Neural cell (in vitro differentiated cells): ENCODE data around the gene TOGARAM2. TPM values are rescaled to one million over a fixed set of nuclear protein-coding genes. Genes with fewer than 3 reads are reported as not detected.

ENCODE experiments used
- H2AFZ ChIP-seq: fragments of 200-600, 300-800 bp; sonication (generic), shearing (Covaris generic); 2 replicates; pipeline ENCODE4 v1.6.0; 2014; ENCODE audit warnings: low read depth, mild to moderate bottlenecking, antibody characterized with exemption, low read length, moderate library complexity
- H3F3A ChIP-seq: fragments of 200-600 bp; shearing (Covaris generic); 2 replicates; pipeline ENCODE4 v1.6.1; 2016; ENCODE audit warnings: mild to moderate bottlenecking, moderate library complexity, mixed read lengths, antibody characterized with exemption, low read length; ENCODE audit not compliant: insufficient read depth, poor library complexity, severe bottlenecking
- H3K27ac ChIP-seq: fragments of 200-600, 300-800 bp; sonication (generic), shearing (Covaris generic); 2 replicates; pipeline ENCODE4 v1.5.1; 2014; ENCODE audit warnings: mild to moderate bottlenecking, low read length, moderate library complexity
- H3K27me3 ChIP-seq: fragments of 300-800, 200-600 bp; sonication (generic), shearing (Covaris generic); 2 replicates; pipeline ENCODE4 v1.6.0; 2014; ENCODE audit warnings: mild to moderate bottlenecking, low read depth, low read length, moderate library complexity; ENCODE audit not compliant: insufficient read depth
- H3K36me3 ChIP-seq: fragments of 300-800, 200-600 bp; sonication (generic), shearing (Covaris generic); 2 replicates; pipeline ENCODE4 v1.5.1; 2014; ENCODE audit warnings: mild to moderate bottlenecking, antibody characterized with exemption, low read length, moderate library complexity; ENCODE audit not compliant: insufficient read depth
- H3K4me2 ChIP-seq: fragments of 300-800, 200-600 bp; sonication (generic), shearing (Covaris generic); 2 replicates; pipeline ENCODE4 v1.6.0; 2014; ENCODE audit warnings: mild to moderate bottlenecking, low read length
- H3K4me3 ChIP-seq: fragments of 300-800, 200-600 bp; sonication (generic), shearing (Covaris generic); 2 replicates; pipeline ENCODE4 v1.5.1; 2014; ENCODE audit warnings: mild to moderate bottlenecking, low read length, moderate library complexity
- H3K79me2 ChIP-seq: fragments of 200-600 bp; shearing (Covaris generic); replicated peaks from 2 replicates; pipeline ENCODE4 v1.6.0; 2014; ENCODE audit warnings: mild to moderate bottlenecking, low read length, moderate library complexity; ENCODE audit not compliant: insufficient read depth
- H3K9ac ChIP-seq: fragments of 300-800, 200-600 bp; sonication (generic), shearing (Covaris generic); 2 replicates; pipeline ENCODE4 v1.6.1; 2016; ENCODE audit warnings: mild to moderate bottlenecking, low read length, mixed read lengths
- H3K9me2 ChIP-seq: fragments of 200-600 bp; shearing (Covaris generic); 2 replicates; pipeline ENCODE4 v1.6.1; 2016; ENCODE audit warnings: mild to moderate bottlenecking, low read length, mixed read lengths; ENCODE audit not compliant: insufficient read depth
- H3K9me3 ChIP-seq: fragments of 200-600, 300-800 bp; sonication (generic), shearing (Covaris generic); 2 replicates; pipeline ENCODE4 v1.6.1; 2016; ENCODE audit warnings: mild to moderate bottlenecking, mixed run types, low read length, moderate library complexity, mixed read lengths
- H4K20me1 ChIP-seq: fragments of 200-600 bp; shearing (Covaris generic); 2 replicates; pipeline ENCODE4 v1.6.1; 2016; ENCODE audit warnings: mild to moderate bottlenecking, mixed run types; ENCODE audit not compliant: insufficient read depth
- CTCF ChIP-seq: fragments of 450-650 bp; IDR thresholded peaks from 2 replicates; pipeline ENCODE4 v1.5.1; 2014; ENCODE audit warnings: antibody characterized with exemption, mild to moderate bottlenecking, moderate library complexity; ENCODE audit not compliant: poor library complexity, severe bottlenecking
- EP300 ChIP-seq: fragments of 450-650 bp; conservative IDR thresholded peaks from 2 replicates; pipeline ENCODE4 v1.6.1; 2014; ENCODE audit warnings: antibody characterized with exemption, mild to moderate bottlenecking, moderate library complexity; ENCODE audit not compliant: poor library complexity, severe bottlenecking
- EZH2 ChIP-seq: fragments of 200-600, 300-800 bp; shearing (Covaris generic), sonication (generic); IDR thresholded peaks from 2 replicates; pipeline ENCODE4 v1.6.1; 2014; ENCODE audit warnings: antibody characterized with exemption, low read length, borderline replicate concordance, mild to moderate bottlenecking; ENCODE audit not compliant: insufficient read depth, poor library complexity, severe bottlenecking
- MXI1 ChIP-seq: fragments of 450-650 bp; conservative IDR thresholded peaks from 2 replicates; pipeline ENCODE4 v1.6.1; 2014; ENCODE audit warnings: antibody characterized with exemption, mild to moderate bottlenecking; ENCODE audit not compliant: poor library complexity, severe bottlenecking
- POLR2AphosphoS5 ChIP-seq: IDR thresholded peaks from 2 replicates; pipeline ENCODE4 v1.6.1; 2012
- RAD21 ChIP-seq: fragments of 450-650 bp; conservative IDR thresholded peaks from 2 replicates; pipeline ENCODE4 v1.6.1; 2014; ENCODE audit warnings: antibody characterized with exemption, mild to moderate bottlenecking, moderate library complexity
- REST ChIP-seq: IDR thresholded peaks from 2 replicates; pipeline ENCODE4 v1.6.1; 2012; ENCODE audit warnings: borderline replicate concordance
- SMC3 ChIP-seq: fragments of 450-650 bp; conservative IDR thresholded peaks from 2 replicates; pipeline ENCODE4 v1.6.1; 2014; ENCODE audit warnings: antibody characterized with exemption, mild to moderate bottlenecking, moderate library complexity; ENCODE audit not compliant: poor library complexity
- TAF1 ChIP-seq: IDR thresholded peaks from 2 replicates; pipeline ENCODE4 v1.6.1; 2012; ENCODE audit warnings: low read depth
- polyA plus RNA-seq: library from polyadenylated mRNA; depleted of rRNA; stranded (reverse); fragments of >200 nt; gene quantifications from 2 replicates; pipeline ENCODE4 v1.2.3, GENCODE V29; 2014

Gene TOGARAM2
- polyA plus RNA-seq, 1 donor from 2014 or later: 0.10 TPM

GRCh38 chr2:29068513-29068912 is 87.4 kb downstream of the TOGARAM2 start:
- no peak overlapping the region for H2AFZ ChIP-seq
- no peaks in the 10 kb centered on the region for H3K36me3 ChIP-seq
- no peaks in the 10 kb centered on the region for H3K27me3 ChIP-seq
- H3F3A ChIP-seq: no peaks in the 10 kb centered on the region
- H3K9me2 ChIP-seq: no peaks in the 10 kb centered on the region
- H3K79me2 ChIP-seq: no peaks in the 10 kb centered on the region
- H3K9me3 ChIP-seq: no peaks in the 10 kb centered on the region
- no peak overlapping the region for H3K4me2 ChIP-seq
- no peak overlapping the region for H3K4me3 ChIP-seq
- no peak overlapping the region for H3K9ac ChIP-seq
- no peak overlapping the region for H3K27ac ChIP-seq
- TF ChIP-seq EZH2 (no peak), TAF1 (no peak), RAD21 (no peak), CTCF (no peak), SMC3 (no peak), EP300 (no peak), POLR2AphosphoS5 (no peak), MXI1 (no peak), REST (no peak)
- no peaks in the 10 kb centered on the region for H4K20me1 ChIP-seq

GRCh38 chr2:29070526-29070925 is 89.4 kb downstream of the TOGARAM2 start:
- H3K27me3 ChIP-seq: no peaks in the 10 kb centered on the region
- H3K36me3 ChIP-seq: no peaks in the 10 kb centered on the region
- H3K79me2 ChIP-seq: no peaks in the 10 kb centered on the region
- H3K9me2 ChIP-seq: no peaks in the 10 kb centered on the region
- no peak for TF ChIP-seq EP300
- TF ChIP-seq POLR2AphosphoS5: no peak
- no peak for TF ChIP-seq EZH2
- TF ChIP-seq CTCF: no peak
- no peak for TF ChIP-seq RAD21
- TF ChIP-seq REST: no peak
- no peak for TF ChIP-seq TAF1
- TF ChIP-seq SMC3: no peak
- TF ChIP-seq MXI1: no peak
- H3F3A ChIP-seq: no peaks in the 10 kb centered on the region
- no peak overlapping the region for H2AFZ ChIP-seq
- H3K27ac ChIP-seq: no peak overlapping the region
- H3K4me2 ChIP-seq: no peak overlapping the region
- H3K9ac ChIP-seq: no peak overlapping the region
- H3K9me3 ChIP-seq: no peaks in the 10 kb centered on the region
- H4K20me1 ChIP-seq: no peaks in the 10 kb centered on the region
- no peak overlapping the region for H3K4me3 ChIP-seq
